Right lobe of liver (tissue), 4 donors: ENCODE results near the gene RIBC2.

Experiments
- CTCF ChIP-seq, 4 donors: fragments of 200-600 bp in 3 of 4; fragments of 450-650 bp in 1 of 4; IDR thresholded peaks; one replicate each; pipeline versions ENCODE4 v1.5.1 to v1.8.0; 2016 to 2022; ENCODE audit warnings: antibody characterized with exemption in 4 of 4, mild to moderate bottlenecking in 2 of 4
- POLR2A ChIP-seq: fragments of 450-650 bp; IDR thresholded peaks from one replicate; pipeline ENCODE4 v1.6.1; 2017; ENCODE audit warnings: antibody characterized with exemption, mild to moderate bottlenecking
- donor health status: DM: no; HTN: no; CAD: no.
- donor health status: DM: no; HTN: no; CAD: no.
- donor health status: DM: no; HTN: yes; CAD: no.

GRCh38 chr22:45476814-45477213 is 63.3 kb downstream of the RIBC2 start:
- TF ChIP-seq CTCF (IDR thresholded peaks at IDR 0.05) (no peak), POLR2A (no peak)
